HG02678 (cell line): Measurements from ENCODE around the gene RAD51B.
A peak's percentile ranks its signal among the peaks of the same experiment; 100 is the strongest.
"Not testable (repeated sequence)": the region's sequence is repeated elsewhere in the genome, so short reads cannot be mapped to it uniquely, and the experiment has no call there.

Experiments
- ATAC-seq: cut with Tn5 transposase; IDR thresholded peaks from one replicate; pipeline ENCODE4 v1.9.1; 2021; ENCODE audit warnings: mild to moderate bottlenecking, moderate library complexity; ENCODE audit not compliant: unreplicated experiment

The RAD51B gene

DNA sequence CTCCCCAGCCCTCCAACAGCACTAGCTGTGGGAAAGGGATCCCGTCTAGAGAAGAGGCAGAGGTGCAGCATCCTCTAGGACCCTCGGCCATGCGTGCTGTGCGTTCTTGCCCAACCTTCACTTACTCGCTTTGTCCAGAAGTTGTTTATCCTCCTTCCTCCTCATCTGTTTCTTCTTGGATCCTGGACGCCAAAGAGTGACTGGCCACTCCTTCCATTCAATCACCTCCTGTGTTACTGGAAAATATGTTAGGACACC lies 832.8 kb downstream of the RAD51B start:
- no peak for ATAC-seq

DNA sequence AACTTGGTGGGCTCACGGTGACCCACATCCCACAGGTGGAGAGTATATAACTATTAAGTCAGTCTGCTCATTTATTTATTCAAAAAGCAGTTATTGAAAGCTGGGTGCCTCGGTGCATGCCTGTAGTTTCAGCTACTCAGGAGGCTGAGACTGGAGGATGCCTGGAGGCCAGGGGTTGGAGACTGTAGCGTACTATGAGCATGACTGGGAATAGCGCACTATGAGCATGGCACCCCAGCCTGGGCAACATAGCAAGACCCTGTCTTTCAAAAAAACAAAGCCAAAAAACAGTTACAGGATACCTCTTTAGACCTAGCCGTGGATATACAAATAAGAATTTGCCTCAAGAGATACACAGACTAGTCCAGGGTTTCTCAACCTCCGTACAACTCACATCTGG lies 833.5 kb downstream of the RAD51B start:
- ATAC-seq = no peak

DNA sequence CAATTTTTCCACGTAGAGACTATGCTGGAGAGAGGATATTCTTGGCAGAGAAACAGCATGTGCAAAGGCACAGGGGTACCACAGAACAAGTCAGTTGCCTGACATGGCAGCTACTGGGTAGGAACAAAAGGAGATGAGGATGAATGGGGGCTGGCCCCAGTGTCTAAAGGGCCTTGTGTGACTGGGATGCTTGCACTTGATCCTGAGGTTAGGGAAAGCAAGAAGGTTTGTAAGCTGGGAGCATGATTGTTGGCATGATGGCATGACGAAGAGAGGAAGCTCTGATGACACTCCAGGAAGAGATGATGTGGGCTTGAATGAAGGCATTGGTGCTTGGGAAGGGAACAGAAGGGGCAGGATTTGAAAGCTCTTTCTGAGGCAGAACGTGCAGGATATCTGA lies 834.2 kb downstream of the RAD51B start:
- ATAC-seq = no peak

DNA sequence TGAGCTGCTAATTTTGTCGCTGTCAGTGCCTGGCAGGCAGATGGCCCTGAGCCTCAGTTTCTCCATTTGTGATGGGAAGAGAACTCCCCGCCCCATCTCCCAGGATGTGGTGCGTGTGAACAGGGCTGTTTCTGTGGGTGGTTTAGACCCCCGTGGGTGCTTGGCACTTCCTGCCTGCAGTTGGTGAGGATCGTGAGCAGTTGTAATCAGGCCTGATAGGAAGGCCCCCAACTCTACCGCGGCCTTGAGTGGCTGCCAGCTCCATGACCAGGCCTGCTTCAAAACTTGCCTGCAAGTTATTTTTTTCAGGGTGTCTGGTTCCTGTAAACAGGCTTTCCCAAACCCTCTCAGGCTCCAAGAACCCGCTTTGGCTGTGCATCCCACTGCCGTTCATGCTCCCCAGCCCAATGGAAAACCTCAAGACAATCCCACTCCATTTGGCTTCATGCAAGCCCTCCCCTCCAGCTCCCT lies 834.9 kb downstream of the RAD51B start:
- ATAC-seq = no peak

DNA sequence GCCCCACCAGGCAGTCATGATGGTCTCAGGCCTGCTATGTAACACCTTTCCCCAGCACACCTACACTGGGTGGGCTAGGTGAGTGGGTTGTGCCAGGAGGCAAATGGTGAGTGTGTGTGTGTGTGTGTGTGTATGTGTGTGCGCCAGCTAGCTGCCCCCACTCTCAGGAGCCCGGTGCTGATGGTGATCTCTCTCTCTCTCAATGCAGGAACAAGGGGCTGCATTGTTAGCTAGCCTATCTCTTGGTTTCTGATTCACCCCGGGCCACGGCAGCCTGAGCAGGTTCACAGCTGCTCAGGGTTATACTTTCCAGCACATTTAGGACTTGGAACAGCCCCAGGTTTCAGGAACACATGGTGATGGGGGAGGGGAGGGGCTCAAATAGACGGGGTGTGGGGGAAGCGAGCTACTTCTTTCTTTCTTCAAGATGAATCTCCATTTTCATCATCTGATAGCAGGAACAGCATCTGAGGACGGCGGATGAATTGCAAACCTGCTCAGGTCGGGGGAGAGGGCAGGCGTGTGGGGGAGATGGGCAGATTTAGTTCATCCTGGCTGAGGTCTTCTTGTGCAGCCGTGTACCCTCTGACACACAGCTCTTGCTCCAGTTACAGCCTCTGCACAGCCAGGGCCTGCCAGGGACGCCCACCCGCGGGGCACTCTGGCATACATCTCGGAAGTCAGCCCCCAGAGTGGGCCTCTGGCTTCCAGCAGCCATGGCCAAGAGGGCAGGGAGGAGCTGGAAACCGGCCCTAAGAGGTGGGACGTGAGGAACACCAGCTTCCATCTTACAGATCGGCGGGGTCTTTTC lies 835.6 kb downstream of the RAD51B start:
- no peak for ATAC-seq

DNA sequence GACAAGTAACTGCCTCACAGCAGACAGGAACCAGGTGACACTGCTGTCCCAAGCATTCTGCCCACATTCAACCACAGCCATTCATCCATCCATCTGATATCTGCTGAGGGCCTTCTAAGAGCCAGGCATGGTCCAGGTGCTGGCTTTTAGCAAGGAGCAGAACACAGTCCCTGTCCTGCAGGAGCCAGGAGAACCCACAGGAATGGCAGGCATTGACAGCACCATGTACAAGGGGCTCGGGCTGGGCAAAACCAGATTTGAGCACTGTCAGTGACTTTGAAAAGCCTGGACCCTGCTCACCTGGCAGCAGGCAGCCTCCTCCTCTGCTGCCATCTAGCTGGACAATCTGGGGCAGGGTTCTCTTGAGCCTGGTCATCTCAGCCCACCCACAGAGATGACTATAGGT lies 836.3 kb downstream of the RAD51B start:
- ATAC-seq = no peak

DNA sequence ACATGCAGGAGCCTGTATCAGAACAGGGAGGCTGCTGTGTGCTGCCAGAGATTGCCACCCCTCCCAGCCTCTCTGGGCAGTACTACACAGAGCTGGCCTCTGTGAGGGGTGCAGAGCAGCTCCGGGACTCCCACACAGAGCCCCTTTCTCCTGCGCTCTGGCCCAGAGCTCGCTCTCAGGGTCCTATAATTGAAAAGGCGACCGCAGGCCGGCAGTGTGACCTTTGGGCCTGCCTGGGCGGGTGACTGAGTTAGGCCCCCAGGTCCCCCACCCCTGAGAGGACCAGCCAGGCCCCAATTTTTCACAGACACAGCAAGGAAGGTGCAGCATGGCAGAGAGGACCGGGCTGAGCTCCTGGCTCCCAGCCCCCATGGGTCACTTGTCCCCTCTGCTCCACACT lies 836.9 kb downstream of the RAD51B start:
- no peak for ATAC-seq

DNA sequence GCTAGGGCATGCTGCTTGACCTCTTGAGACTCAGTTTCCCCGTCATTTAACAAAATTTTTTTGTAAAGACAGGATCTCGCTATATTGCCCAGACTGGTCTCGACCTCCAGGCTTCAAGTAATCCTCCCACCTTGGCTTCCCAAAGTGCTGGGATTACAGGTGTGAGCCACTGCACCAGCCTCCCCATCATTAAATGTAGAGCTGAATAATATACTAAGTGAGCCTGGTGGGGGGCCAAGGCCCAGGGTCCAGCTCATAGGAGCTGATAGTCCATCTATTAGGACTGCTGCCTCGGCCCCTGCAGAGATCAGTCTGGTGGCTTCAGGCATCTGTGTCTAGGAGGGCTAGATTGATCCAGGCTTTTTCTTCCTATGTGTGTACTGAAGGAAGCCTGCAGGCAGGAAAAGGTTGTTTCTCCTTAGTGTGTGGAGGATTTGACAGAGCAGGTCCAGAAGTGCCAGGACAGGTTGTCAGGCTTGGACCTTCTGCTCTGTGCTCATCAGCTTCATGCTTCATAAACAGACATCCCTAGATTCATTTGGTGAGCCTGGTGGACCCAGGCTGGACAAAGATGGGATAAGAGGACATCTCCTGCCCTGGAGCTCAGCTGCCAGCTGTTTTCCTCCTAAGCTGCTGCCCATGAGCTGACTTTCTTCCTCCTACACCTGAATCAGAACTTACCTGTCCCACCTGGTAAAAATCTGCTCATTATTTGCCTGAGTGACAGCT lies 837.9 kb downstream of the RAD51B start:
- ATAC-seq = no peak

DNA sequence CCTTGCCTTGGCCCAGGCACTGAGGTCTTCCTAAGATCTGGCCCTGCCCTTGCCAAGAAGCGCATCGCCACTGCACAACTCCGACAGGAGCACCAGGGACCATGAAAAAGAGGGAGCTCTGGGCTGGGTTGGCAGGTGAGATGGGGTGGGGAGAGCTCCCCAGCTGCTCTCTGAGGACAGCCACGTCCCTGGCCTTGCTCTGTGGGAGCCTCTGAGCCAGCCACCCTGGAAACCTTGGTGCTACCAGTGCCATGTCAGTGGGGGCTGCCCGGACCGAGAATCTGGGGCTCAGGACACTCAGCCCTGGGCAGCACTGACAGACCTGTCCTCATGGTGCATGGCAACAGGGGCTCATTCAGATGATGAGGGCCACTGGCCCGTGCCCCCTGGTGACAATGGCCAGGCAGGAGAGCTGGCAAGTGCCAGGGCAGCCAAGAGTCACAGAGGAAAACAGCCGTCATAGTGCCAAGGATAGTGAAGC lies 838.5 kb downstream of the RAD51B start:
- ATAC-seq = no peak

DNA sequence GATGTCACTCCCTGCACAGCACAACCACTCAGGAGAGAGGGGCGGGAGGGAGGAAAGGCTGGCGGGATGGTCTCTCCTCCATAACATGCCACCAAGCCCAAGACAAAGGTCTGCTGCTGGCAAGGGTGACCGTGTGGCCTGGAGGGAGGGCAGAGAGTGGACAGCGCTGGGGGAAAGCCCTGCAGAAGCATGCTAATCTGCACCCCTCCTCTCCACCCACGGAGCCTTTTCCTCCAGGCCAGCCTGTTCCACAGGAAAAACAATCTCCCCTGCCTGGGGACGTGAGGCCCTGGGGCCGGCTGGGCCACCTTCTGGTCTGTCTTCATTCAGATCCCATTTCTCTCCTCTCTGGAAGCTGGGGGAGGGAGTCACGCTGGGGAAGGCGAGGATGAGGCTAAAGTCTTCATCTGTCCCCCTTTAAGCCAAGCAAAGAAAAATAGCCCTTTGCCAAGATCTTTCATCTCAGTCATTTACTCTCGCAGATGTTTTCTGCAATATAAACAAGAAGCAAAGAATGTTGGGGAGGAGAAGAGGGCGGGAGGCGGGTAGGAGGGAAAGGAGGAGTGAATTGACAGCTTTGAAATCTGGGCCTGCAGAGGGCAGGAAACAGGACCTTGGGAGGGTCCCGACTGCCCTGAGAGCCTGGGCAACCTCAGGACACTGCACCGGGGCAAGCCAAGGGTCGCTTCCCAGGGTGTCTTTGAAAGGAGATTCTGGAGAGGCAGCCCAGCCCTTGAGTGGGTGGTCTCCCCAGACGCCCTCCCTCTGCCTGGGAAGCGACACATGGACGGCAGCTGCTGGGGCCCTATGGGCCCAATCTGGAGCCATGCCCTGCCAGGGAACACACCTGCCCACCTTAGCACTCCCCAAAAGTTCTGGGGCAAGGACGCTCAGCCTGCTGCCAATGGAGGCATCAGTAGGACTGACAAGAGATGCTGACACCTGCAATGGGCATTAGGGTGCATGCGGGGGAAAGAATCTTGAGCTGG lies 839.7 kb downstream of the RAD51B start:
- ATAC-seq = no peak

DNA sequence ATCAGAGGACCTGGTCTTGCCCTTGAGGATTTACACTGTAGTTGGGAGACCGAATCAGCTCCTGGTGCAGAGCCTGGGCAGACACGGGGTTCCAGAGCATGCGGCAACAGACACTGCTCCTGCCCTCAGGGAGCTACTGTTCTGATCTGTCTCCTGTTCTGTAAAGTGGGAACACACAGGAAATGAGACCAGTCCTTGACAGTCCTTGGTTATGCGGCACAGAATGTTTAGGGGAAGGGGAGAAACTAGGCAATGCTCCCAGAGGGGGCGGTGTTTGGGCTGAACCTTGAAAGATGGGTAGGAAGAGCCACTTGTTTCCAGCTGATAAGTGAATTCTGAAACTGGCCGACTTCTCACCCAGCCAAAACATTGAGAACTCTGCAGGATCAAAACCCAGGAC lies 840.9 kb downstream of the RAD51B start:
- ATAC-seq = no peak

DNA sequence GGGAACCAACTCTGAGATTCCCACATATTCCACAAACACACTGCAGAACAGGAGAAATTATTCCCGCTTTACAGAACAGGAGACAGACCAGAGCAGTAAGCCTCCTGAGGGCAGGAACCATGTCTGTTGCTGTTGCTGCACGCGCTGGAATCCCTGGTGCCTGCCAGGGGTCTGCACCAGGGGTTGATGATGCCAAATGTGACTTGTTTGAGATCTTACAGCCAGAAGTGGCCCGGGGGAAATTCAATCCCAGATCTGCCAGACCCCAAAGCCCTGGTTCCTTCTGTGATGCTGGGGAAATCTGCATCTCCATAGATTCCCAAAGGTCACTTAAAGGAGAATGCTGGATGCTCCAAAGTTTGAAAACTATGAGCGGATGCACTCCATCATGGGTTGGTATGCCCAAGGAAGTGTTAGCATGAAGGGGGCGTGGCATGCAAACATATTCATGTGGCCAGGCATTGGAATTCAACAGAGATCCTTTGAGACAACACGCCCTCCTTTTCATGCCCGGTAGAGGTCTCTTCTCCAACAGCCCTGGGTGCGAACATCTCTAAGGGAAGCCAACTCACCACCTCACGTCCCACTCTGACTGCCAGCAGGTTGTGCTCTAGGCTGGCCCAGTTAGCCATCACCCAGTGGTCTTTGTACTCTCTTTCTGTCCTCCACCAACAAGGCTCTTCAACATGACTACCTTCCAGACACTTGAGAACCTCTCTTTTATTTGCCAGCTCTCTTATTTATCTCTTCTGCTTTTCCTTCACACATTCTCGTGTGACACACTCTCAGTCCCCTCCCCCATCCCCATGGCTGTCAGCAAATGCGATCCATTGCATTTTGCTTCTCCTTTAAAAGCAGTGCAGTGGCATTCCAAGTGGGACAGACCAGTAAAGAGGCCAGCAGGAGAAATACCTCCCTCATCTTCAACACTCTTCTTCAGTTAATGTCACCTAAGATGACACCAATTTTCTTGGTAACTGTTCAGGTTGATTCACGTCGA lies 841.9 kb downstream of the RAD51B start:
- ATAC-seq = no peak

DNA sequence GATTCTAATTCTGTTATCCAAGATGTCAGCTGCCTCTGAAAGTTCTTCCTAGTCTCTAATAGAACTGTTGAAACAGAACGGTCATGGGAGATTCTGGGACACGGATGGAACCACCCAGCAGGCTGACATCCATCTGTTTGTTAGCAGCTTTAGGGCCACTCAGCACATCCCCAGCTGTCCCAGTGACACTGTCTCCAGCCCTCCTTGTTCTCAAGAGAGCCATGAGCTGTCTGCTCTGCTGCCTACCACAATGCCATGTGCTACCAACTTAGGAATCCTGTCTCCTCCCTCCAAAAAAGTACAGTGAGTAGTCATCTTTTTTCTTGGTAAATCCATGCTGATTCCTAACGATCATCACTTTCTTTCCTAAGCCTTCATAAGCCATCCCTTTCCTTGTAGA lies 842.8 kb downstream of the RAD51B start:
- ATAC-seq = no peak

DNA sequence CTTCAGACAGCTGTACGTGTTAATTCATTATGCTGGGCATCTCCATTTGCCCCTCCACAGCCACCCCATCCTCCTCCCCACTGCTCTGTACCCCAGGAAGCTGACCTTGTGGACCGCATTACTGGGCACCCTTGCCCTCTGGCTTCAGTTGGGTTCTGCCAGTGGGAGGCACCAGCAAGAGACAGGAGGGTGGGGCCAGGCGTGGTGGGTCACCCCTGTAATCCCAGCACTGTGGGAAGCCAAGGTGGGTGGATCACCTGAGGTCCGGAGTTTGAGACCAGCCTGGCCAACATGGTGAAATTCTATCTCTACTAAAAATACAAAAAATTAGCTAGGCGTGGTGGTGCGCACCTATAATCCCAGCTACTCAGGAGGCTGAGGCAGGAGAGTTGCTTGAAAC lies 843.2 kb downstream of the RAD51B start:
- not testable (repeated sequence) for ATAC-seq

DNA sequence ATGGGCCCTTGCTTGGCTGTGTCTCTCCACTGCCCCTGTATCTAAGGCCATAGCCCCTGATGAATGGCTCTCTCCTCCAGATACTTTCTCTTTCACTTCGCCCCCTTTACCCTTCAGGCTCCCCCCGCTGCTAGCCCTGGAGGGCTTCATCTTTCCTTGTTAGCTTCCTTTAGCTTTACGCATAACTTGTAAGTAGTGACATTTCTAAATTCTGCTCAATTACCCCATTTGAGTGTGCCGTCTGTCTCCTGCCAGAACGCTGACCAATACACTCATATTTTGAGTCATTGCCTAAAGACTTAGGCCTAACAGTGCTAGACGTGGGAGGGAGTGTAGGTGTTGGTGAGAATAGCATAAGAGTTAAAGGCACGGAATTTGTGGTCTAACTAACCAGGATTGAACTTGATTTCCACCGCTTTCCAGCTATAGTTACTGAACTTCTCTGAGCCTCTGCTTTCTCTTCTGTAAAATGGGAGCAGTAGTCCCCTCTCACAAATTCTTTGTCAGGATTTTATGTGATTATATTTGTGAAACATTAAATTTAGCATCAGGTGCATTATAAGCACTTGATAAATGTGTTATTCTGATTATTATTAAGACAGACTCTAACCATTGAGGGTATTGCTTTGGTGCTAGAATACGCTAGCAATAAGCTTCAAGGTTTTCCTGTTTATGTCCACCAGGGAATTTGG lies 844.0 kb downstream of the RAD51B start:
- peak; percentile 76 for ATAC-seq

DNA sequence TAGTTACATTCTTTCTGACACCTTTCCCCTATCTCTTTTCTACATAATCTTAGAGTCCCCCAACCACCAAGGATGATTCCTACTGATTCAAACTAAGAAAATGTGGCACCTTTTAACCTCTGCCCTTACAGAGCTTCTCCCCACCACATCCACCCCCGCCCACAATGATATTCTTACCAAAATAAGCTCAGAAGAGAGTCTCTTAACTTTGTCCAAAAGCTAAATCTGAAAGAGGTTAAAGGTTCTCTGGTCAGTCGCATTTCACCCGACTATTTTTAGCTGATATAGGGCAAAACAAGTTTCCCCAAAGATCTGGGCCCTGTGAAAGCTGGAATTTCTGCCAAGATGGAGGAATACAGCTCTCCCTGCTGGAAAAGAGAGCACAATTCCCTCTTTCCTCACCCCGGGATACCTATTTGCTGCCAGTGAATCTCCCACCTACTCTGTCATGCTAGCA lies 844.7 kb downstream of the RAD51B start:
- no peak for ATAC-seq

DNA sequence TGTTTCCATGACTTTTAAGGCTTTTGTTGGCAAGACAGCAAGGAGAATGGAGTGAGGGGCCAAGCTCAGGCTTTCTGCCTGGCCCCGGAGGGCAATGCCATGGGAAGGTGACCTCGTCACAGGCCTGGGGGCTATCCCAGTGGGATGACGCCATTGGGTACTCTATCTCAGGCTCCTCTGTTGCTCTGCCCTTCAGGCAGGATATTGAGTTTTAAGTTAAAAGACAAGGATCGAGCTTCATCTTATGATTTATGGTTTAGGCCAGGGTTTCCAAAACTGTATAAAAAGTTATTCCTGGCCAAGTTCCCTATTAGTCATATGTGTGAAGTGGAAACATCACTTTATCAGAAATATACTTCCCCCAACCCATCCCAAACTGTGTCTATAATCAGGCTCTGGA lies 845.6 kb downstream of the RAD51B start:
- ATAC-seq = no peak

DNA sequence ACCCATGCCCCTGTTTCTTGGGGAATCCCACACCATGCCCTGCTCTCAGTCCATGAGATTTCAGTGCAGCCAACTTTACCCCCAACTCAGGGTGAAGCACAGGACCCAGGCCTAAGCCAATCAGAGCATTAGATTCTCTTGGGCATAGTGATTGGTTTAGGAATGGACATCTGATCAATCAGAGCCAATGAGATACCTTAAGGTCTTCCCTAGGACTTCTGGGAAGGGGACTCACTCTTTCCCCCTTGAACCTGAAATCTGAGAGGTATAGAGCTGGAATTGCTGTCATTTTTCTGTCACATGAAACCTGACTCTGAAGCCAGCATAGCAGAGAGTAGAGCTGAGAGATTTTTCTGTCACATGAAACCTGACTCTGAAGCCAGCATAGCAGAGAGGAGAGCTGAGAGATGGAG lies 846.2 kb downstream of the RAD51B start:
- ATAC-seq = no peak

DNA sequence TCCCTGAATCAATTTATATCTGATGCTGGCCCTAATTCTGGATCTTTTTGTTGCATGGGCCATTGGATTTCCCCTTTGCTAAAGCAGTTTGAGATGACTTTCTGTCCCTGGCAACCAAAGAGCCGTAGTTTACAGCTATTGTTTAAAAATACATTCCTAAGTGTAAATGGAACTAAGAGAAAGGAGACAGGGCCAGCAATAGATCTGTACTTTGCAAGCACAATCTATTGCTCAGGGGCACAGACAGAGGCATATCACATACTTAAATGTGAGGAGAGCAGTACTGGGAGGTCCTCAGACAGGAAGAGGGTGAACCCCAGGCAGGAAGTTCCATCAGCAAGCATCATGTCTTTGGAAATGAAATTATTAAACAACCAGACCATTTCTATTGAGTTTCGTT lies 846.7 kb downstream of the RAD51B start:
- no peak for ATAC-seq
